Cortex of kidney (tissue), 1 donor: ENCODE results near the gene PTPRN2.
"Not testable (repeated sequence)": the region's sequence is repeated elsewhere in the genome, so short reads cannot be mapped to it uniquely, and the experiment has no call there.

Source experiments
- DNase-seq: peaks from one replicate; lab custom pipeline; 2025; lab: John Stamatoyannopoulos, UW

PTPRN2 gene

GRCh38 chr7:157516911-157517781 is 1070.5 kb downstream of the PTPRN2 start:
- DNase-seq = no peak

- DNase-seq = no peak
Observed at GRCh38 chr7:157516311-157516710, 1071.3 kb downstream of the PTPRN2 start.

- DNase-seq = no peak
Observed at GRCh38 chr7:157515342-157516041, 1072.1 kb downstream of the PTPRN2 start.

- DNase-seq = no peak
Observed at GRCh38 chr7:157514746-157515145, 1072.9 kb downstream of the PTPRN2 start.

- no peak for DNase-seq
Observed at GRCh38 chr7:157514306-157514705, 1073.3 kb downstream of the PTPRN2 start.

GRCh38 chr7:157513682-157514081 is 1073.9 kb downstream of the PTPRN2 start:
- no peak for DNase-seq

- no peak for DNase-seq
Observed at GRCh38 chr7:157513162-157513621, 1074.4 kb downstream of the PTPRN2 start.

GRCh38 chr7:157509226-157509625 is 1078.4 kb downstream of the PTPRN2 start:
- DNase-seq = no peak

GRCh38 chr7:157508477-157508881 is 1079.1 kb downstream of the PTPRN2 start:
- DNase-seq = no peak

GRCh38 chr7:157507987-157508386 is 1079.6 kb downstream of the PTPRN2 start:
- DNase-seq = no peak

GRCh38 chr7:157506268-157506667 is 1081.4 kb downstream of the PTPRN2 start:
- no peak for DNase-seq

GRCh38 chr7:157505646-157506045 is 1082.0 kb downstream of the PTPRN2 start:
- no peak for DNase-seq

GRCh38 chr7:157503229-157503628 is 1084.4 kb downstream of the PTPRN2 start:
- DNase-seq = no peak

GRCh38 chr7:157502701-157503111 is 1084.9 kb downstream of the PTPRN2 start:
- no peak for DNase-seq

GRCh38 chr7:157501581-157501980 is 1086.0 kb downstream of the PTPRN2 start:
- no peak for DNase-seq

- DNase-seq = not testable (repeated sequence)
Observed at GRCh38 chr7:157500989-157501540, 1086.6 kb downstream of the PTPRN2 start.

GRCh38 chr7:157500171-157500960 is 1087.3 kb downstream of the PTPRN2 start:
- DNase-seq = no peak

- DNase-seq = no peak
Observed at GRCh38 chr7:157499835-157500153, 1087.8 kb downstream of the PTPRN2 start.

GRCh38 chr7:157499121-157499834 is 1088.3 kb downstream of the PTPRN2 start:
- no peak for DNase-seq

- no peak for DNase-seq
Observed at GRCh38 chr7:157498657-157499056, 1089.0 kb downstream of the PTPRN2 start.
